Keratinocyte (primary cell): Measurements from ENCODE around the gene BCL11B.

Experiments
- CTCF ChIP-seq, 3 experiments: IDR thresholded peaks in 1 of 3; conservative IDR thresholded peaks in 1 of 3; optimal IDR thresholded peaks in 1 of 3; 2 replicates in 2 of 3; 3 replicates in 1 of 3; pipeline versions ENCODE3 to v1.5.1; 2011; ENCODE audit warnings: low read length in 3 of 3, mild to moderate bottlenecking in 3 of 3, moderate library complexity in 2 of 3, control low read depth in 1 of 3, inconsistent platforms in 1 of 3; ENCODE audit not compliant: insufficient read depth in 2 of 3; ENCODE audit errors: extremely low read depth in 1 of 3
- EZH2 ChIP-seq: IDR thresholded peaks from one replicate; pipeline ENCODE4 v1.6.1; 2012; ENCODE audit warnings: inconsistent platforms, mild to moderate bottlenecking, low read length, moderate library complexity

- TF ChIP-seq EZH2 (no peak), CTCF (optimal IDR thresholded peaks at IDR 0.05 in 1 of 3, IDR thresholded peaks at IDR 0.05 in 1 of 3, conservative IDR thresholded peaks at IDR 0.05 in 1 of 3; ENCODE audit: extremely low read depth in 1 of 3, insufficient read depth in 2 of 3, low read length in 3 of 3) (no peak)
Measured at GRCh38 chr14:99158150-99158549, 113.8 kb downstream of the BCL11B start.
